A204.1 (cell line): Measurements from ENCODE around the gene DESI2.

ENCODE experiments used
- FAIRE-seq: peaks from 2 replicates; lab custom pipeline; 2012; peaks lifted over from hg19 to GRCh38; lab: Jason Lieb, UNC

Gene DESI2

GRCh38 chr1:244652623-244653438, at the start of gene DESI2:
DESI2 (plus strand) TSS chr1:244653126; CDS start chr1:244653314, 188 bp downstream.
- peak; percentile 91 for FAIRE-seq

GRCh38 chr1:244603498-244603897, 49.4 kb upstream of the DESI2 start:
- peak; percentile 97 for FAIRE-seq

GRCh38 chr1:244605835-244606370, 47.0 kb upstream of the DESI2 start:
- no peak for FAIRE-seq

- FAIRE-seq = no peak
Measured at GRCh38 chr1:244614113-244614836, 38.7 kb upstream of the DESI2 start.

GRCh38 chr1:244614879-244615278, 38.0 kb upstream of the DESI2 start:
- no peak for FAIRE-seq

- FAIRE-seq = no peak
Measured at GRCh38 chr1:244615301-244615700, 37.6 kb upstream of the DESI2 start.

GRCh38 chr1:244626709-244627108, 26.2 kb upstream of the DESI2 start:
- no peak for FAIRE-seq

GRCh38 chr1:244628789-244629188, 24.1 kb upstream of the DESI2 start:
- no peak for FAIRE-seq

GRCh38 chr1:244633140-244633539, 19.8 kb upstream of the DESI2 start:
- FAIRE-seq = no peak

- no peak for FAIRE-seq
Measured at GRCh38 chr1:244634546-244634945, 18.4 kb upstream of the DESI2 start.

- FAIRE-seq = no peak
Measured at GRCh38 chr1:244636488-244637259, 16.3 kb upstream of the DESI2 start.

GRCh38 chr1:244639561-244639960, 13.4 kb upstream of the DESI2 start:
- FAIRE-seq = no peak

- FAIRE-seq = no peak
Measured at GRCh38 chr1:244640917-244641316, 12.0 kb upstream of the DESI2 start.

- no peak for FAIRE-seq
Measured at GRCh38 chr1:244642526-244642925, 10.4 kb upstream of the DESI2 start.

- FAIRE-seq = no peak
Measured at GRCh38 chr1:244642988-244643387, 9.9 kb upstream of the DESI2 start.

- no peak for FAIRE-seq
Measured at GRCh38 chr1:244645414-244645813, 7.5 kb upstream of the DESI2 start.

GRCh38 chr1:244645890-244646289, 7.0 kb upstream of the DESI2 start:
- no peak for FAIRE-seq

- FAIRE-seq = no peak
Measured at GRCh38 chr1:244647819-244648218, 5.1 kb upstream of the DESI2 start.

GRCh38 chr1:244651956-244652622, 837 bp upstream of the DESI2 start:
- FAIRE-seq = no peak

- no peak for FAIRE-seq
Measured at GRCh38 chr1:244653439-244654107, 647 bp downstream of the DESI2 start.
